ENCODE results near the gene CARD11. TPM values are rescaled to one million over a fixed set of nuclear protein-coding genes. Genes with fewer than 3 reads are reported as not detected.

Gene CARD11
- total and polyA plus RNA-seq, 2 of the 4 experiments (the other 2 are of a cell fraction): 0.18 to 0.26 TPM

DNA sequence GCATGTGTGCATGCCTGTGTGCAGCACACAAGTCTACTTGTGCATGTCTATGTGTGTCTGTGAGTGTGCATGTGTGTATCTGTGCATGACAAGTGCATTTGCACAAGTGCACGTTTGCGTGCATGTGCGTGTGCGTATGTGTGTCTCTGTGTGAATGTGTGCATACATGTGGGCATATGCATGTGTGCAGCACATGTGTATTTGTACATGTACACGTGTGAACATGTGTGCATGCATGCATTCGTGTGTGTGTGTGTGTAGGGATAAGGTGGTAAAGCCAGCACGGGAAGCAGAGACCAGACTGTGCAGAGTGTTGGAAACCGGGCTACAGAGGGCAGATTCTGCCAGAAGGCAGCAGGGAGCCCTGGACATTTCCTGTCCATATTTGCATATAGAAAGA, 163.6 kb downstream of the CARD11 start:
- Histone ChIP-seq H2BK15ac (ENCODE audit: low read depth, low read length) (no peak overlapping the region), H3K4ac (ENCODE audit: low read depth, low read length) (no peak overlapping the region), H4K5ac (ENCODE audit: low read depth, low read length) (no peak overlapping the region), H4K8ac (ENCODE audit: low read depth in 2 of 2, low read length in 2 of 2) (no peak overlapping the region), H3K27me3 (ENCODE audit: control insufficient read depth, insufficient read depth, low read length) (no peaks in the 10 kb centered on the region), H2BK5ac (ENCODE audit: low read depth, low read length, poor library complexity, severe bottlenecking) (no peak overlapping the region), H2BK120ac (ENCODE audit: low read depth, low read length) (no peak overlapping the region), H3K56ac (ENCODE audit: extremely low read depth, insufficient read depth, low read length) (no peak overlapping the region), H2BK20ac (ENCODE audit: low read depth, low read length) (no peak overlapping the region), H3K79me1 (ENCODE audit: low read depth in 1 of 2, low read length in 2 of 2) (no peaks in the 10 kb centered on the region), H3K9me1 (ENCODE audit: insufficient read depth, low read length) (peaks cover 6% of the 10 kb centered on the region; the same call in 1 of the 2 replicates), H3K18ac (ENCODE audit: low read depth, low read length) (no peak overlapping the region), H2AK5ac (ENCODE audit: low read depth, low read length) (no peak overlapping the region), H3K9me3 (ENCODE audit: control insufficient read depth, insufficient read depth, low read length) (no peaks in the 10 kb centered on the region), H3K27ac (ENCODE audit: insufficient read depth, low read length) (no peak overlapping the region), H3K4me1 (ENCODE audit: control insufficient read depth, insufficient read depth, low read length) (no peaks in the 10 kb centered on the region), H2AFZ (replicated peaks; ENCODE audit: low read length, poor library complexity) (no peak overlapping the region), H3K9ac (ENCODE audit: low read depth, low read length) (no peak overlapping the region), H4K91ac (ENCODE audit: insufficient read depth, low read depth, low read length) (no peak overlapping the region), H3K23ac (ENCODE audit: low read depth, low read length) (no peak overlapping the region), H2AK9ac (replicated peaks; ENCODE audit: low read depth, low read length, poor library complexity) (no peak overlapping the region), H3K14ac (replicated peaks; ENCODE audit: low read depth, low read length) (no peak overlapping the region), H4K20me1 (ENCODE audit: insufficient read depth, low read length) (no peaks in the 10 kb centered on the region; the same call in 1 of the 2 replicates), H3K4me3 (ENCODE audit: insufficient read depth, low read depth, low read length) (no peak overlapping the region), H3K4me2 (ENCODE audit: low read depth, low read length) (no peak overlapping the region), H3K36me3 (ENCODE audit: control insufficient read depth, insufficient read depth, low read length) (no peaks in the 10 kb centered on the region)
- ATAC-seq (ENCODE audit: low read depth) (no peak), DNase-seq (no peak)
- 74% methylated on average over 5 of the region's 8 CpGs; no CpG with 5 or more reads in 1 of the 2 experiments for WGBS, 2 experiments (ENCODE audit: extremely low coverage in 2 of 2, insufficient read length in 1 of 2)
- TF ChIP-seq FOS (IDR thresholded peaks at IDR 0.05; ENCODE audit: low read depth, low read length) (no peak), SMC3 (IDR thresholded peaks at IDR 0.05; ENCODE audit: low read depth, low read length) (no peak), CHD1 (IDR thresholded peaks at IDR 0.05; ENCODE audit: low read depth, low read length) (no peak), MAFK (IDR thresholded peaks at IDR 0.05; ENCODE audit: low read depth, low read length) (no peak), NFE2L2 (IDR thresholded peaks at IDR 0.05; ENCODE audit: low read depth, low read length) (no peak), RCOR1 (IDR thresholded peaks at IDR 0.05; ENCODE audit: insufficient replicate concordance, low read length) (no peak), MAZ (IDR thresholded peaks at IDR 0.05; ENCODE audit: borderline replicate concordance, low read depth, low read length) (no peak), CTCF (conservative IDR thresholded peaks at IDR 0.05; ENCODE audit: low read depth, low read length) (no peak), CEBPB (IDR thresholded peaks at IDR 0.05; ENCODE audit: low read depth, low read length) (no peak), POLR2A (IDR thresholded peaks at IDR 0.05; ENCODE audit: low read depth, low read length) (no peak), BHLHE40 (IDR thresholded peaks at IDR 0.05; ENCODE audit: low read depth, low read length) (no peak), RFX5 (IDR thresholded peaks at IDR 0.05; ENCODE audit: low read depth, low read length) (no peak), RAD21 (IDR thresholded peaks at IDR 0.05; ENCODE audit: low read length) (no peak)
- TF ChIP-seq, protein P1, sequence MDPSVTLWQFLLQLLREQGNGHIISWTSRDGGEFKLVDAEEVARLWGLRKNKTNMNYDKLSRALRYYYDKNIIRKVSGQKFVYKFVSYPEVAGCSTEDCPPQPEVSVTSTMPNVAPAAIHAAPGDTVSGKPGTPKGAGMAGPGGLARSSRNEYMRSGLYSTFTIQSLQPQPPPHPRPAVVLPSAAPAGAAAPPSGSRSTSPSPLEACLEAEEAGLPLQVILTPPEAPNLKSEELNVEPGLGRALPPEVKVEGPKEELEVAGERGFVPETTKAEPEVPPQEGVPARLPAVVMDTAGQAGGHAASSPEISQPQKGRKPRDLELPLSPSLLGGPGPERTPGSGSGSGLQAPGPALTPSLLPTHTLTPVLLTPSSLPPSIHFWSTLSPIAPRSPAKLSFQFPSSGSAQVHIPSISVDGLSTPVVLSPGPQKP (IDR thresholded peaks at IDR 0.05; ENCODE audit: borderline replicate concordance, low read depth, low read length): no peak
- TF ChIP-seq, protein P2, sequence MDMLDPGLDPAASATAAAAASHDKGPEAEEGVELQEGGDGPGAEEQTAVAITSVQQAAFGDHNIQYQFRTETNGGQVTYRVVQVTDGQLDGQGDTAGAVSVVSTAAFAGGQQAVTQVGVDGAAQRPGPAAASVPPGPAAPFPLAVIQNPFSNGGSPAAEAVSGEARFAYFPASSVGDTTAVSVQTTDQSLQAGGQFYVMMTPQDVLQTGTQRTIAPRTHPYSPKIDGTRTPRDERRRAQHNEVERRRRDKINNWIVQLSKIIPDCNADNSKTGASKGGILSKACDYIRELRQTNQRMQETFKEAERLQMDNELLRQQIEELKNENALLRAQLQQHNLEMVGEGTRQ (IDR thresholded peaks at IDR 0.05; ENCODE audit: low read depth, low read length): no peak
- in situ Hi-C loops (cut with MboI; ENCODE audit: low sequenced_read_pairs) (loop anchor here (10.0 kb wide), 2 partner anchors 275 to 1015 kb away; no protein-coding TSS in a partner anchor), intact Hi-C loops (cut with micrococcal nuclease) (no loop called here), dilution Hi-C loops (cut with HindIII; ENCODE audit: low sequenced_read_pairs, unreplicated experiment) (no loop called here)
- POLR2A ChIA-PET (ENCODE audit: unreplicated experiment): no interaction called here
- CTCF ChIA-PET: no interaction called here
- BruUV-seq (replicated peaks): no TSS peak

Data from IMR-90 (cell line).